ENCODE results near the gene DRC7. TPM values are rescaled to one million over a fixed set of nuclear protein-coding genes. Genes with fewer than 3 reads are reported as not detected.

DRC7 gene
- total and polyA plus RNA-seq, 2 experiments from 2014 or later = not detected

GRCh38 chr16:57656342-57656955 lies 38.2 kb upstream of the DRC7 start:
- TF ChIP-seq EZH2phosphoT487 (IDR thresholded peaks at IDR 0.05; ENCODE audit: insufficient read depth, low read depth) (no peak), EZH2 (IDR thresholded peaks at IDR 0.05; ENCODE audit: insufficient read depth, poor library complexity, severe bottlenecking) (no peak)
- WGBS, 2 experiments (ENCODE audit: low coverage in 1 of 2, low lambda C conversion rate in 2 of 2, missing lambda C conversion rate in 2 of 2) = 74 to 80% methylated on average over 11 of the region's 11 CpGs
- no peaks in the 10 kb centered on the region for H4K20me1 ChIP-seq (ENCODE audit: insufficient read depth)
- no peak overlapping the region for H3K4me2 ChIP-seq (ENCODE audit: unreplicated experiment)
- H2AFZ ChIP-seq = no peak overlapping the region
- in situ Hi-C loops (cut with MboI) = no loop called here
- H3K4me1 ChIP-seq (ENCODE audit: insufficient read depth) = 0 out of 2 replicates have a peak, but pooled peaks cover 4% of the 10 kb centered on the region
- no peaks in the 10 kb centered on the region for H3K9me3 ChIP-seq (ENCODE audit: low read depth)
- H3K9ac ChIP-seq = no peak overlapping the region
- no peaks in the 10 kb centered on the region for H3K36me3 ChIP-seq (ENCODE audit: low read depth)
- H3K27ac ChIP-seq = no peak overlapping the region
- no peak for DNase-seq
- no peaks in the 10 kb centered on the region for H3K9me2 ChIP-seq (ENCODE audit: insufficient read depth)
- no peak overlapping the region for H3K4me3 ChIP-seq
- no peaks in the 10 kb centered on the region for H3K27me3 ChIP-seq (replicated peaks; ENCODE audit: insufficient read depth)
- no peaks in the 10 kb centered on the region for H3K79me2 ChIP-seq (ENCODE audit: insufficient read depth)
- H3F3A ChIP-seq (ENCODE audit: insufficient read depth) = no peaks in the 10 kb centered on the region

DNA sequence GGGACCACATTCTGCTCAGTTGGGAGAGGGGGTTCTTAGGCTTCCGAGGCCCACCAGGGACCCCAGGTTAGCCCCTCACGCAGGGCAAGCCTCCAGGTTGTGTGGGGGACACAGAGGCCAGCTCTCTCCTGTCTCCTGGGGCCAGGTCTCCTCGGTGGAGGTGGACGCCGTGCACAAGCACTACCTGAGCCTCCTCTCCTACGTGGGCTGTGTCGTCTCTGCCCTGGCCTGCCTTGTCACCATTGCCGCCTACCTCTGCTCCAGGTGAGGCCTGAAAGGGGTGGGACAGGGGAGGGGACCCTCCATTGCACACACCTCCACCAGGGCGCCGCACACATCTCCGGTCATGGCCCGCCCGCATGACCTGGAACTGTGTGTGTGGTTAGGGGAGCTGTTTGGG lies 37.4 kb upstream of the DRC7 start:
- no peaks in the 10 kb centered on the region for H3K9me3 ChIP-seq (ENCODE audit: low read depth)
- no peak overlapping the region for H2AFZ ChIP-seq
- H3K9ac ChIP-seq = no peak overlapping the region
- H3K79me2 ChIP-seq (ENCODE audit: insufficient read depth) = no peaks in the 10 kb centered on the region
- no peaks in the 10 kb centered on the region for H3F3A ChIP-seq (ENCODE audit: insufficient read depth)
- no peak for DNase-seq
- no peaks in the 10 kb centered on the region for H4K20me1 ChIP-seq (ENCODE audit: insufficient read depth)
- H3K9me2 ChIP-seq (ENCODE audit: insufficient read depth) = no peaks in the 10 kb centered on the region
- TF ChIP-seq EZH2 (IDR thresholded peaks at IDR 0.05; ENCODE audit: insufficient read depth, poor library complexity, severe bottlenecking) = no peak
- TF ChIP-seq EZH2phosphoT487 (IDR thresholded peaks at IDR 0.05; ENCODE audit: insufficient read depth, low read depth) = no peak
- H3K4me2 ChIP-seq (ENCODE audit: unreplicated experiment) = no peak overlapping the region
- in situ Hi-C loops (cut with MboI) = no loop called here
- WGBS, 2 experiments (ENCODE audit: low coverage in 1 of 2, low lambda C conversion rate in 2 of 2, missing lambda C conversion rate in 2 of 2) = 91 to 92% methylated on average over 13 of the region's 13 CpGs
- no peak overlapping the region for H3K4me3 ChIP-seq
- no peaks in the 10 kb centered on the region for H3K27me3 ChIP-seq (replicated peaks; ENCODE audit: insufficient read depth)
- 0 out of 2 replicates have a peak, but pooled peaks cover 4% of the 10 kb centered on the region for H3K4me1 ChIP-seq (ENCODE audit: insufficient read depth)
- H3K36me3 ChIP-seq (ENCODE audit: low read depth) = no peaks in the 10 kb centered on the region
- no peak overlapping the region for H3K27ac ChIP-seq

- WGBS, 2 experiments (ENCODE audit: low coverage in 1 of 2, low lambda C conversion rate in 2 of 2, missing lambda C conversion rate in 2 of 2) = 89 to 91% methylated on average over 10 of the region's 10 CpGs
- Histone ChIP-seq H3K4me2 (ENCODE audit: unreplicated experiment) (no peak overlapping the region), H3K4me3 (no peak overlapping the region), H3K27ac (no peak overlapping the region), H3K27me3 (replicated peaks; ENCODE audit: insufficient read depth) (no peaks in the 10 kb centered on the region), H3F3A (ENCODE audit: insufficient read depth) (no peaks in the 10 kb centered on the region), H4K20me1 (ENCODE audit: insufficient read depth) (no peaks in the 10 kb centered on the region), H3K36me3 (ENCODE audit: low read depth) (no peaks in the 10 kb centered on the region), H3K79me2 (ENCODE audit: insufficient read depth) (no peaks in the 10 kb centered on the region), H3K4me1 (ENCODE audit: insufficient read depth) (0 out of 2 replicates have a peak, but pooled peaks cover 4% of the 10 kb centered on the region), H3K9me2 (ENCODE audit: insufficient read depth) (no peaks in the 10 kb centered on the region), H3K9me3 (ENCODE audit: low read depth) (no peaks in the 10 kb centered on the region), H3K9ac (no peak overlapping the region), H2AFZ (no peak overlapping the region)
- DNase-seq = no peak
- TF ChIP-seq EZH2phosphoT487 (IDR thresholded peaks at IDR 0.05; ENCODE audit: insufficient read depth, low read depth) (no peak), EZH2 (IDR thresholded peaks at IDR 0.05; ENCODE audit: insufficient read depth, poor library complexity, severe bottlenecking) (no peak)
- in situ Hi-C loops (cut with MboI) = no loop called here
These were observed 36.3 kb upstream of the DRC7 start for GRCh38 chr16:57658130-57658877.

- WGBS, 2 experiments (ENCODE audit: low coverage in 1 of 2, low lambda C conversion rate in 2 of 2, missing lambda C conversion rate in 2 of 2) = 57 to 59% methylated on average over 19 of the region's 19 CpGs
- H3K36me3 ChIP-seq (ENCODE audit: low read depth) = no peaks in the 10 kb centered on the region
- no peaks in the 10 kb centered on the region for H3K27me3 ChIP-seq (replicated peaks; ENCODE audit: insufficient read depth)
- no peaks in the 10 kb centered on the region for H4K20me1 ChIP-seq (ENCODE audit: insufficient read depth)
- H3K9me2 ChIP-seq (ENCODE audit: insufficient read depth) = no peaks in the 10 kb centered on the region
- TF ChIP-seq EZH2phosphoT487 (IDR thresholded peaks at IDR 0.05; ENCODE audit: insufficient read depth, low read depth) (no peak), EZH2 (IDR thresholded peaks at IDR 0.05; ENCODE audit: insufficient read depth, poor library complexity, severe bottlenecking) (no peak)
- no peaks in the 10 kb centered on the region for H3K79me2 ChIP-seq (ENCODE audit: insufficient read depth)
- no peak overlapping the region for H2AFZ ChIP-seq
- no peak overlapping the region for H3K4me3 ChIP-seq
- H3K9ac ChIP-seq = no peak overlapping the region
- no peak overlapping the region for H3K27ac ChIP-seq
- H3F3A ChIP-seq (ENCODE audit: insufficient read depth) = no peaks in the 10 kb centered on the region
- in situ Hi-C loops (cut with MboI) = no loop called here
- no peaks in the 10 kb centered on the region for H3K9me3 ChIP-seq (ENCODE audit: low read depth)
- H3K4me2 ChIP-seq (ENCODE audit: unreplicated experiment) = no peak overlapping the region
- DNase-seq = no peak
- 0 out of 2 replicates have a peak, but pooled peaks cover 4% of the 10 kb centered on the region for H3K4me1 ChIP-seq (ENCODE audit: insufficient read depth)
These were observed 35.5 kb upstream of the DRC7 start for GRCh38 chr16:57658878-57659674.

Data from GM23248 (cell line).